SJCRH30 (cell line): Measurements from ENCODE around the gene ABHD15. TPM values are rescaled to one million over a fixed set of nuclear protein-coding genes. Genes with fewer than 3 reads are reported as not detected.

Experiments used
- DNase-seq, 2 experiments: peaks; one replicate each; pipeline ENCODE4 v3.0.0-alpha.2; 2015 to 2020
- H3K27ac ChIP-seq: fragments of 250-450 bp; sonication (Bioruptor Pico); 2 replicates; pipeline ENCODE4 v1.5.1; 2020; ENCODE audit warnings: mild to moderate bottlenecking, moderate library complexity
- H3K27me3 ChIP-seq: fragments of 250-450 bp; sonication (Bioruptor Pico); 2 replicates; pipeline ENCODE4 v1.5.1; 2020; ENCODE audit warnings: mild to moderate bottlenecking, moderate library complexity
- H3K36me3 ChIP-seq: fragments of 250-450 bp; sonication (Bioruptor Pico); 2 replicates; pipeline ENCODE4 v1.5.1; 2020; ENCODE audit warnings: mild to moderate bottlenecking, moderate library complexity
- H3K4me1 ChIP-seq: fragments of 250-450 bp; sonication (Bioruptor Pico); 2 replicates; pipeline ENCODE4 v1.5.1; 2020; ENCODE audit warnings: mild to moderate bottlenecking, moderate library complexity
- H3K4me3 ChIP-seq: fragments of 250-450 bp; sonication (Bioruptor Pico); 2 replicates; pipeline ENCODE4 v1.5.1; 2020; ENCODE audit warnings: mild to moderate bottlenecking, moderate library complexity
- H3K9me3 ChIP-seq: fragments of 250-450 bp; sonication (Bioruptor Pico); replicated peaks from 2 replicates; pipeline ENCODE4 v1.5.1; 2020; ENCODE audit warnings: mild to moderate bottlenecking, moderate library complexity
- total RNA-seq: library from RNA; depleted of rRNA; stranded (reverse); fragments of >200 nt; shearing (Covaris generic); gene quantifications from 2 replicates; pipeline ENCODE4 v1.2.3, GENCODE V29; 2014

Gene ABHD15
- total RNA-seq, 1 experiment from 2014 or later: 18.5 TPM

DNA sequence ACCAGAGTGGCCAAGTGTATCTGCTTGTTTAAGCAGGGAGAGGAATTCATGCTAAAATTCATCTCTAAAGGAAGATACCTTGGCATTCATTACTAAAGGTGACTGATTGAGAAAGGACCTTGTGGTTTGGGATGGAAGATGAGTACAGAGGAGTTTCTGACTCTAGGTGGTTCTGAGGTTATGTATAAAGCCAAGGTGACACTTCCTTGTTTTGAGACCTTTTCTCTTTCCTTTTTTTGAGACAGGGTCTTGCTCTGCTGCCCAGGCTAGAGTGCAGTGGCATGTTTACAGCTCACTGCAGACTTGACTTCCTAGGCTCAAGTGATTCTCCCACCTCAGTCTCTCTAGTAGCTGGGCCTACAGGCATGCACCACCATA, 9.1 kb downstream of the ABHD15 start:
- no peak for DNase-seq
- Histone ChIP-seq H3K36me3 (no peaks in the 10 kb centered on the region), H3K4me1 (no peaks in the 10 kb centered on the region), H3K9me3 (no peaks in the 10 kb centered on the region), H3K4me3 (no peak overlapping the region), H3K27me3 (no peaks in the 10 kb centered on the region), H3K27ac (no peak overlapping the region)

DNA sequence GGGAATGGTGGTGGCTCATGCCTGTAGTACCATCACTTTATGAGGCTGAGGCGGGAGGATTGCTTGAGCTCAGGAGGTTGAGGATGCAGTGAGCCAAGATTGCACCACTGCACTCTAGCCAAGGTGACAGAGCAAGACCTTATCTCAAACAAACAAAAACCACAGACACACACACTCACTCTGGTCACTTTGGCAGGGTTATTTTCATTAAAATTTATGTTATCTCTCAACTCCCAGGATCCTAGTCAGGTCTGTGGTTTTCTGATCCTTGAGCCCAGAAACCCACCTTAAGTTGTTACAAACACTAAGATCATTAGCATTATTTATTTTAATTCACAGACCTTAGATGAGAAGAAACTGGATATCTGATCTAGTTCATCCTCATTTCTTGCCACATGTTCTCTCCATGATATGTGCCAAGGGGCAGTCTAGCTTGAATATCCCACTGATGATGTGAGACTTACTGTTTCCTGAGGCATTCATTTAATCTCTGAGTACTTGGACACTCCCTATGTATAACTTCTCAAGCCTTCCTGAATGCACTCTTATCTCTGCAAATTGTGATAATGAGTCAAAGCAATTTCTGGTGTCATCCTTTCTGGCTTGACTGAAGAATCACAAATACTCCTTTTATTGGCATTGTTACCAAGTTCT, 9.6 kb downstream of the ABHD15 start:
- Histone ChIP-seq H3K4me1 (no peaks in the 10 kb centered on the region), H3K36me3 (no peaks in the 10 kb centered on the region), H3K9me3 (no peaks in the 10 kb centered on the region), H3K4me3 (no peak overlapping the region), H3K27ac (no peak overlapping the region), H3K27me3 (no peaks in the 10 kb centered on the region)
- DNase-seq: no peak

DNA sequence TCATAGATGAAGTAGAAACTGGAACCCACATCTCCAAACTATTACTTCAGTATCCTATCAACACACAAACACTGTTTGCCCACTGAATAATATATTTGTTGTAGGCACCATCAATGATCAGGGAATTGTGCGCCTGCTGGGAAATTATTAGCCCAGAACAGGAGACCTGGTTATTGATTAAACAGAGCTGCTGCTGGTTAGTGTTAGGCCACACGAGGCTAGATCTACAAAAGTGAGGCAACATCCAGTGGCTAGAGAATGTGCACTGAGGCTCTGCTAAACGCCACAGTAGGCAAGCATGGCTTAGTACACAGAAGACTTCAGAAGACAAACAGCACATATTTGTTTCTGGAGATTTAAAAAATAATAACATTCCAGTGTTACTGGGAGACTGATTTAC, 11.0 kb downstream of the ABHD15 start:
- H3K27me3 ChIP-seq: no peaks in the 10 kb centered on the region
- H3K36me3 ChIP-seq: no peaks in the 10 kb centered on the region
- H3K27ac ChIP-seq: no peak overlapping the region
- no peaks in the 10 kb centered on the region; the same call in 1 of the 2 replicates for H3K4me1 ChIP-seq
- H3K4me3 ChIP-seq: no peak overlapping the region
- no peak for DNase-seq
- H3K9me3 ChIP-seq: no peaks in the 10 kb centered on the region

GRCh38 chr17:29549177-29549923, 17.5 kb downstream of the ABHD15 start:
- no peaks in the 10 kb centered on the region for H3K9me3 ChIP-seq
- peak; percentile 96 to 99 for DNase-seq
- H3K36me3 ChIP-seq: no peaks in the 10 kb centered on the region
- H3K4me1 ChIP-seq: peaks cover 29% of the 10 kb centered on the region
- H3K27me3 ChIP-seq: no peaks in the 10 kb centered on the region
- peak overlapping the region; percentile 53 for H3K27ac ChIP-seq
- H3K4me3 ChIP-seq: no peak overlapping the region

DNA sequence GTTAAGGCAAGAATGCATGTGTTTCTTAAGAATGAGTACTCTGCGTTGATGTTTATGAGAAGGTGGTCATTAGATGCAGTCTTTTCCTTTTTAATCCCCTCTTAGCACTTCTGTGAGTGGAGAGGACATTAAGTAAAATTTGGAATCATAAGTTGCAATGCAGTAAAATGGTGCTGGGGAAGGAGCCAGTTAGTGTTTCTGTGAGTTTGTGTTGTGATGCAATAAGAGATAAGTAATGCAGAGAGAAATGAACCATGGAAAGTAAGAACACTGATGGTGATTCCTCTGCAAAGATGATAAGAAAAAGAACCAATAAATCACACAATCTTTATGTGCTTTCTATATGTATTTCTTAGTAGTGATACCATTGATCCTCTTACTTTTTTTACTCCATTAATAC, 20.0 kb downstream of the ABHD15 start:
- DNase-seq: no peak
- Histone ChIP-seq H3K4me1 (peaks cover 29% of the 10 kb centered on the region), H3K4me3 (no peak overlapping the region), H3K27me3 (no peaks in the 10 kb centered on the region), H3K27ac (no peak overlapping the region), H3K9me3 (no peaks in the 10 kb centered on the region), H3K36me3 (peaks cover 24% of the 10 kb centered on the region)

DNA sequence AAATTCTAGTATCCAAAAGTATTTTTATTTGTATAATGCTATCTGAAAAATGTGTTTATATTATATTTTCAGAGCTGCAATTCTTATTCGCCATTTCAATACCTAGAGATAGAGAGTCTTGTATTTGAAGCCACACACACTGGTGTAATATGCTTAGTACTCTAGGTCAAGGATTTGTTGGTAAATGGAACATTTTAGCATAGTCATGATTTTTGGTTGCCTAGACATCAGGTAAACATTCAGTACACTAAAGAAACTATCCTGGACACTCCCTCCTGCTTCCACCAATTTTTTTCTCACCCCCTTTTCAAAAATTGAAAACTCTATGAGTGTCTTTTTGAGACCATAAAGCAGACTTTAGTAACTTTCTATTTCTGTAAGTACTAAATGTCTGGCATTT, 20.8 kb downstream of the ABHD15 start:
- H3K4me1 ChIP-seq: peaks cover 29% of the 10 kb centered on the region
- H3K36me3 ChIP-seq: peaks cover 31% of the 10 kb centered on the region
- no peak for DNase-seq

DNA sequence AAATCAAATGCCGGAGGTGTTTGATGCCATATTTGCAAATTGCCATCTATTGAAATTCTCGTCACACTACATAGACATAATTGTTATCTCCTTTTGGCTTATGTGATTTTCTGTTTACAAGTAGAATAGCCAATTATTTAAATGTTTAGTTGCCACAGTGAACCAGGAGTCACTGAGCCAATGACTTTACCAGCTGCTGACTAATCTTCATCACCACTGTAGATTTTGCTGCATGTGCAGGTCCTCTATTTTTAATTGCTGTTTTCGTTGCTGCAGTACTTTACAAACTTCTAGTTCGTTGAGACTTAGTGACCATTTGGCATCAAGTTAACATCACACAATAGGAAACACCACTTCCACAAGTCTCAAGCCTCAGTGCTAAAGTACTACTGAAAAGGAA, 22.8 kb downstream of the ABHD15 start:
- H3K27me3 ChIP-seq: no peaks in the 10 kb centered on the region
- no peak for DNase-seq
- H3K9me3 ChIP-seq: no peaks in the 10 kb centered on the region
- H3K36me3 ChIP-seq: peaks cover 37% of the 10 kb centered on the region
- H3K27ac ChIP-seq: no peak overlapping the region
- H3K4me1 ChIP-seq: peaks cover 14% of the 10 kb centered on the region
- H3K4me3 ChIP-seq: no peak overlapping the region

More for the DNA sequence above, 20.8 kb downstream of the ABHD15 start:
- Histone ChIP-seq H3K4me3 (no peak overlapping the region), H3K27ac (no peak overlapping the region), H3K9me3 (no peaks in the 10 kb centered on the region), H3K27me3 (no peaks in the 10 kb centered on the region)

DNA sequence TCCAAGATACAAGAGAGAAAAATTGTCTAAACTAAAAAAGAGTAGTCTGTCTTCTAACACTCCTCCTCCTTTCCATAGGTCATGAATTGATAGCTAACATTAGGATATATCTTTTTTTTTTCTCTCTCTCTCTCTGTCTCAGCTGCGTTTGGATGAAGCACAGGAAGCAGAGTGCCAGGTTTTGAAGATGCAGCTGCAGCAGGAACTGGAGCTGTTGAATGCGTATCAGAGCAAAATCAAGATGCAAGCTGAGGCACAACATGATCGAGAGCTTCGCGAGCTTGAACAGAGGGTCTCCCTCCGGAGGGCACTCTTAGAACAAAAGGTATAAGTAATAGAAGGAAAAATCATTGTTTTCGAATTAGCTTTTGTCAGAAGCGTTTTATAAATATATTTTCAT, 32.9 kb downstream of the ABHD15 start:
- no peak for DNase-seq
- no peak overlapping the region for H3K27ac ChIP-seq
- peaks cover 6% of the 10 kb centered on the region; the same call in 1 of the 2 replicates for H3K4me1 ChIP-seq
- H3K9me3 ChIP-seq: no peaks in the 10 kb centered on the region
- H3K27me3 ChIP-seq: no peaks in the 10 kb centered on the region
- peaks cover 67% of the 10 kb centered on the region for H3K36me3 ChIP-seq
- H3K4me3 ChIP-seq: no peak overlapping the region

DNA sequence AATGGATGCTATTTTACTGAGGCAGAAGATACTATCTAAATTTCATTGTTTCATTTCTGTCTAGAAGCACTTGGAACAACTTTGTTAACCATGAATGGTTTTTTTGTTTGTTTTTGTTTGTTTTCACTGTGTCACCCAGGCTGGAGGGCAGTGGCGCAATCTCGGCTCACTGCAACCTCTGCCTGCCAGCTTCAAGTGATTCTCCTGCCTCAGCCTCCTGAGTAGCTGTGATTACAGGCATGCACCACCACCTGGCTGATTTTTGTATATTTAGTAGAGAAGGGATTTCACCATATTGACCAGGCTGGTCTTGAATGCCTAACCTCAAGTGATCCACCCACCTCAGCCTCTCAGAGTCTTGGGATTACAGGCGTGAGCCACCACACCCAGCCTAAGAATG, 40.5 kb downstream of the ABHD15 start:
- Histone ChIP-seq H3K27me3 (no peaks in the 10 kb centered on the region), H3K9me3 (no peaks in the 10 kb centered on the region), H3K36me3 (peaks cover 64% of the 10 kb centered on the region), H3K27ac (no peak overlapping the region), H3K4me1 (no peaks in the 10 kb centered on the region), H3K4me3 (no peak overlapping the region)
- no peak for DNase-seq

- Histone ChIP-seq H3K27me3 (no peaks in the 10 kb centered on the region), H3K9me3 (no peaks in the 10 kb centered on the region), H3K4me1 (no peaks in the 10 kb centered on the region), H3K4me3 (no peak overlapping the region), H3K36me3 (peaks cover 64% of the 10 kb centered on the region), H3K27ac (no peak overlapping the region)
- DNase-seq: no peak
These were observed 42.1 kb downstream of the ABHD15 start for GRCh38 chr17:29524692-29525091.

DNA sequence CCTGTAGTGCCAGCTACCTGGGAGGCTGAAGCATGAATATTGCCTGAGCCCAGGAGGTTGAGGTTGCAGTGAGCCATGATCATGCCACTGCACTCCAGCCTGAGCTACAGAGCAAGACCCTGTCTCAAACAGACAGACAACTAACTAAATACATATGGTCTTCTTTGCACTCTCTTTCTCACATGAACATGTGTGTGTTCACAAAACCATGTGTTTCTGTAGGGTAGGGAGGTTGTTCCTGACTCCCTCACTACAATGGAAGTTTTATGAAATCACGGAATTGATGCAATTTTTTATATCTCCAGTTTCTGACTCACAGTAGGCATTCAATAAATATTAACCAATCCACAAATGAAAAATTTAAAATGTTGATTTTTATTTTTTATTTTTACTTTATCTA, 48.5 kb downstream of the ABHD15 start:
- Histone ChIP-seq H3K9me3 (no peaks in the 10 kb centered on the region), H3K4me3 (no peak overlapping the region), H3K27ac (no peak overlapping the region), H3K27me3 (no peaks in the 10 kb centered on the region), H3K36me3 (peaks cover 61% of the 10 kb centered on the region), H3K4me1 (peaks cover 7% of the 10 kb centered on the region; the same call in 1 of the 2 replicates)
- no peak for DNase-seq

DNA sequence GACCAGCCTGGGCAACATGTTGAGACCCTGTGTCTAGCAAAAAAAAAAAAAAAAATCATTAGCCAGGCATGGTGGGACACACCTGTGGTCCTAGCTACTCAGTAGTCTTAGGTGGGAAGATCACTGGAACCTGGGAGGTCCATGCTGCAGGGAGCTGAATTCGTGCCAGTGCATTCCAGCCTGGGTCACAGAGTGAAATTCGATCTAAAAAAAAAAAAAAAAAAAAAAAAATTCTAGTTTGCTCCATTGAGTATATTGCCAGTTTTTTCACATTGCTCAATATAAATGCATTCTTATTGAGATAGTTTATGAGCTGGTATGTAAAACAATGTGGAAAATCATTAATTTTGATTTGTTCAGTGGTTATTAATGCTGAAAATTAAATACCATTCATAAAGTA, 52.0 kb downstream of the ABHD15 start:
- peak; percentile 29 to 45 for DNase-seq
- Histone ChIP-seq H3K36me3 (peaks cover 67% of the 10 kb centered on the region), H3K27me3 (no peaks in the 10 kb centered on the region), H3K9me3 (no peaks in the 10 kb centered on the region), H3K27ac (no peak overlapping the region), H3K4me1 (peaks cover 7% of the 10 kb centered on the region; the same call in 1 of the 2 replicates), H3K4me3 (no peak overlapping the region)

GRCh38 chr17:29510953-29511352, 55.9 kb downstream of the ABHD15 start:
- no peak overlapping the region for H3K27ac ChIP-seq

More at GRCh38 chr17:29510953-29511352, 55.9 kb downstream of the ABHD15 start:
- H3K36me3 ChIP-seq: peaks cover 68% of the 10 kb centered on the region
- no peak for DNase-seq
- H3K4me1 ChIP-seq: peaks cover 7% of the 10 kb centered on the region; the same call in 1 of the 2 replicates
- no peak overlapping the region for H3K4me3 ChIP-seq
- H3K27me3 ChIP-seq: no peaks in the 10 kb centered on the region
- H3K9me3 ChIP-seq: no peaks in the 10 kb centered on the region
